Uterus (tissue), 2 donors: ENCODE results near the gene ARFIP1.

Source experiments
- CTCF ChIP-seq, 4 experiments: fragments of 200-600 bp in 2 of 4; fragments of 450-650 bp in 2 of 4; sonication (generic) in 2 of 4; IDR thresholded peaks; one replicate each; pipeline ENCODE4 v1.5.1; 2016 to 2019; ENCODE audit warnings: antibody characterized with exemption in 4 of 4, mild to moderate bottlenecking in 2 of 4, moderate library complexity in 1 of 4
- POLR2A ChIP-seq, 2 donors: fragments of 450-650 bp; IDR thresholded peaks; one replicate each; pipeline ENCODE4 v1.6.1; 2016; ENCODE audit warnings: antibody characterized with exemption in 2 of 2, mild to moderate bottlenecking in 1 of 2, moderate library complexity in 1 of 2

GRCh38 chr4:152880263-152880662 is 100.5 kb downstream of the ARFIP1 start:
- TF ChIP-seq CTCF (IDR thresholded peaks at IDR 0.05): no peak
- no peak for TF ChIP-seq POLR2A (IDR thresholded peaks at IDR 0.05)
